ENCODE data around the gene FBXL20. TPM values are rescaled to one million over a fixed set of nuclear protein-coding genes. Genes with fewer than 3 reads are reported as not detected.

Gene FBXL20
- total and polyA plus RNA-seq, 2 of the 8 experiments (the other 6 are each of a cell fraction or from before 2014, with no cell fraction given) = 5.5 to 11.0 TPM

DNA sequence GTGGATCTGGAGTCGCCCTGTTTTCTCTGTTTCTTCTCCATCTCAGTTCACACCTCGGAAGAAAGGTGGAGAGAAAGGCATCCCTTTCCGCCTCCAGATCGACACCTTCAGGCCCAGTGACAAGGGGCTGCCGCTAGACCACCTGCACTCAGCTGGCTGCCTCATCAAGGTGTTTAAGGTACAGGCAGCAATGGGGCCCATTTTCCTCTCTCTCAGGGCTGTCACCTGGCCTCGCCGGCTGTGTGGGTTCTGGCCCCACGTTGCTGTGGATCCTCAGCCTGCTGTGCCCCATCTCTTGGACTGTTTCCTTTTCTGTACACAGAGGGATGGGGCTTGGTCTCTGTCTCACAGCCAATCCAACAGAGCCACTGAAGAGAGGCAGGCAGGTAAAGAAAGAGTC, 158.3 kb downstream of the FBXL20 start:
- Histone ChIP-seq H3K4me2 (ENCODE audit: insufficient read depth in 1 of 2, low read depth in 2 of 2, low read length in 2 of 2) (no peak overlapping the region), H2AFZ (ENCODE audit: low read length) (no peak overlapping the region), H2BK12ac (ENCODE audit: low read depth, low read length) (no peak overlapping the region), H3K14ac (ENCODE audit: insufficient read length) (no peak overlapping the region), H4K91ac (replicated peaks; ENCODE audit: insufficient read length, low read length) (no peak overlapping the region), H3K36me3 (ENCODE audit: control insufficient read depth in 2 of 4, insufficient read depth in 4 of 4, low read length in 3 of 4) (no peaks in the 10 kb centered on the region), H4K5ac (ENCODE audit: insufficient read length, low read depth, low read length) (no peak overlapping the region), H3K79me2 (ENCODE audit: control insufficient read depth in 1 of 2, insufficient read depth in 2 of 2, low read length in 2 of 2) (no peaks in the 10 kb centered on the region), H3K23me2 (ENCODE audit: low read depth, low read length) (peaks cover 2% of the 10 kb centered on the region; the same call in 1 of the 2 replicates), H3K18ac (ENCODE audit: extremely low read depth, low read length) (no peak overlapping the region), H2BK120ac (replicated peaks; ENCODE audit: low read depth, low read length) (no peak overlapping the region), H3K9ac (replicated peaks in 1 of 4; ENCODE audit: extremely low read depth in 1 of 4, low read depth in 3 of 4, low read length in 3 of 4) (no peak overlapping the region), H3K27me3 (replicated peaks in 1 of 4; ENCODE audit: control insufficient read depth in 3 of 4, extremely low read depth in 1 of 4, insufficient read depth in 3 of 4, low read length in 3 of 4) (no peaks in the 10 kb centered on the region), H2BK5ac (ENCODE audit: low read depth, low read length) (no peak overlapping the region), H2BK20ac (ENCODE audit: low read length) (no peak overlapping the region), H3K4ac (replicated peaks; ENCODE audit: insufficient read length, low read depth, low read length) (no peak overlapping the region), H4K8ac (ENCODE audit: extremely low read depth, insufficient read depth, low read length) (no peak overlapping the region), H3K9me3 (ENCODE audit: insufficient read depth in 2 of 2, low read depth in 1 of 2, low read length in 1 of 2) (no peaks in the 10 kb centered on the region), H2AK5ac (ENCODE audit: low read depth, low read length) (no peak overlapping the region), H4K20me1 (replicated peaks in 1 of 2; ENCODE audit: control insufficient read depth in 1 of 2, insufficient read depth in 2 of 2, low read length in 2 of 2) (no peaks in the 10 kb centered on the region), H3K23ac (ENCODE audit: insufficient read length) (no peak overlapping the region), H3K4me1 (replicated peaks in 1 of 4; ENCODE audit: control insufficient read depth in 3 of 4, insufficient read depth in 4 of 4, low read length in 3 of 4) (peaks cover 0 to 10% (median 5%) of the 10 kb centered on the region in 4 experiments; a peak in 6 of 7 replicates), H3K4me3 (ENCODE audit: extremely low read depth in 1 of 4, insufficient read depth in 2 of 4, low read depth in 3 of 4, low read length in 4 of 4) (no peak overlapping the region), H3K56ac (replicated peaks; ENCODE audit: insufficient read length, low read depth, low read length) (no peak overlapping the region), H3K79me1 (ENCODE audit: low read depth, low read length) (no peaks in the 10 kb centered on the region), H3K27ac (ENCODE audit: low read depth, low read length) (no peak overlapping the region), H2BK15ac (ENCODE audit: low read length) (no peak overlapping the region)
- POLR2A ChIA-PET (ENCODE audit: partially characterized antibody) = interaction anchor here (0.7 to 9.0 kb wide), 6 partner anchors 12 to 89 kb away, joined by 3 to 113 read pairs (median 4); no protein-coding TSS in a partner anchor
- FAIRE-seq (no peak), DNase-seq (ENCODE audit: low read depth in 1 of 2, low spot score in 2 of 2) (no peak)
- WGBS, 2 experiments (ENCODE audit: extremely low coverage in 1 of 2, insufficient coverage in 1 of 2, insufficient read length in 1 of 2, insufficient replicate concordance in 2 of 2, low coverage in 1 of 2, low lambda C conversion rate in 2 of 2, missing lambda C conversion rate in 1 of 2) = 92% methylated on average over 7 of the region's 8 CpGs; no CpG with 5 or more reads in 1 of the 2 experiments
- CTCF ChIA-PET (ENCODE audit: partially characterized antibody) = interaction anchor here (0.6 to 22.6 kb wide), 11 partner anchors 3 to 378 kb away, joined by 3 to 982 read pairs (median 7); no protein-coding TSS in a partner anchor
- TF ChIP-seq CBX8 (IDR thresholded peaks at IDR 0.05; ENCODE audit: borderline replicate concordance, low read depth, low read length) (no peak), BRCA1 (IDR thresholded peaks at IDR 0.05; ENCODE audit: low read depth, low read length) (no peak), BACH1 (IDR thresholded peaks at IDR 0.05; ENCODE audit: low read length) (no peak), TAF7 (optimal IDR thresholded peaks at IDR 0.05; ENCODE audit: borderline replicate concordance, low read depth, low read length) (no peak), JUND (IDR thresholded peaks at IDR 0.05; ENCODE audit: low read length) (no peak), CEBPB (IDR thresholded peaks at IDR 0.05; ENCODE audit: low read depth, low read length) (no peak), TEAD4 (IDR thresholded peaks at IDR 0.05; ENCODE audit: low read depth, low read length) (no peak), RBBP5 (IDR thresholded peaks at IDR 0.05; ENCODE audit: borderline replicate concordance, low read depth, low read length) (no peak), RXRA (IDR thresholded peaks at IDR 0.05; ENCODE audit: insufficient read depth, low read depth, low read length) (no peak), CBX5 (IDR thresholded peaks at IDR 0.05; ENCODE audit: low read depth, low read length) (no peak), FOSL1 (IDR thresholded peaks at IDR 0.05; ENCODE audit: insufficient read depth, low read depth, low read length) (no peak)
- TF ChIP-seq, protein P1, sequence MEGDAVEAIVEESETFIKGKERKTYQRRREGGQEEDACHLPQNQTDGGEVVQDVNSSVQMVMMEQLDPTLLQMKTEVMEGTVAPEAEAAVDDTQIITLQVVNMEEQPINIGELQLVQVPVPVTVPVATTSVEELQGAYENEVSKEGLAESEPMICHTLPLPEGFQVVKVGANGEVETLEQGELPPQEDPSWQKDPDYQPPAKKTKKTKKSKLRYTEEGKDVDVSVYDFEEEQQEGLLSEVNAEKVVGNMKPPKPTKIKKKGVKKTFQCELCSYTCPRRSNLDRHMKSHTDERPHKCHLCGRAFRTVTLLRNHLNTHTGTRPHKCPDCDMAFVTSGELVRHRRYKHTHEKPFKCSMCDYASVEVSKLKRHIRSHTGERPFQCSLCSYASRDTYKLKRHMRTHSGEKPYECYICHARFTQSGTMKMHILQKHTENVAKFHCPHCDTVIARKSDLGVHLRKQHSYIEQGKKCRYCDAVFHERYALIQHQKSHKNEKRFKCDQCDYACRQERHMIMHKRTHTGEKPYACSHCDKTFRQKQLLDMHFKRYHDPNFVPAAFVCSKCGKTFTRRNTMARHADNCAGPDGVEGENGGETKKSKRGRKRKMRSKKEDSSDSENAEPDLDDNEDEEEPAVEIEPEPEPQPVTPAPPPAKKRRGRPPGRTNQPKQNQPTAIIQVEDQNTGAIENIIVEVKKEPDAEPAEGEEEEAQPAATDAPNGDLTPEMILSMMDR (IDR thresholded peaks at IDR 0.05; ENCODE audit: control extremely low read depth in 1 of 3, insufficient read depth in 1 of 3, low read depth in 1 of 3, low read length in 3 of 3) = no peak

All from H1 (cell line).